ENCODE data around the gene TMCO6.

TMCO6 gene

GRCh38 chr5:140674211-140674610 lies 35.0 kb downstream of the TMCO6 start:
- no peak for DNase-seq

GRCh38 chr5:140674629-140675028 lies 35.4 kb downstream of the TMCO6 start:
- no peak for DNase-seq

- no peak for DNase-seq
These were observed 38.7 kb downstream of the TMCO6 start for GRCh38 chr5:140677947-140678346.

- DNase-seq: no peak
These were observed 39.7 kb downstream of the TMCO6 start for GRCh38 chr5:140678993-140679392.

GRCh38 chr5:140690376-140690932 lies 51.2 kb downstream of the TMCO6 start:
- no peak for DNase-seq

GRCh38 chr5:140690941-140691924 lies 52.0 kb downstream of the TMCO6 start, which contains the start of the genes HARS1 and HARS2:
Gene HARS1, minus strand, starts transcription at chr5:140691370. Its CDS starts 66 bp downstream, at chr5:140691304.
Gene HARS2, plus strand, starts transcription at chr5:140691455. Its CDS starts 194 bp downstream, at chr5:140691649.
- peak; percentile 87 for DNase-seq

GRCh38 chr5:140694276-140694675 lies 55.0 kb downstream of the TMCO6 start:
- no peak for DNase-seq

Data from GDM1 (cell line).